PC-3 (cell line): ENCODE data around the gene ZSCAN2.
"Not testable (repeated sequence)": the region's sequence is repeated elsewhere in the genome, so short reads cannot be mapped to it uniquely, and the experiment has no call there.

ENCODE experiments used
- CTCF ChIP-seq: fragments of 300-600 bp; sonication (generic); conservative IDR thresholded peaks from 2 replicates; pipeline ENCODE4 v1.5.1; 2017; ENCODE audit warnings: antibody characterized with exemption, low read depth, mild to moderate bottlenecking, low read length
- EZH2 ChIP-seq: fragments of 300-600 bp; sonication (generic); IDR thresholded peaks from one replicate; pipeline ENCODE4 v1.6.1; 2017; ENCODE audit warnings: antibody characterized with exemption, mild to moderate bottlenecking, low read length; ENCODE audit not compliant: unreplicated experiment
- EZH2phosphoT487 ChIP-seq: fragments of 300-600 bp; sonication (generic); IDR thresholded peaks from 2 replicates; pipeline ENCODE4 v1.6.1; 2018; ENCODE audit warnings: mild to moderate bottlenecking, antibody characterized with exemption, low read length, borderline replicate concordance

- TF ChIP-seq CTCF, EZH2, EZH2phosphoT487: not testable (repeated sequence)
These were observed 44.1 kb upstream of the ZSCAN2 start for GRCh38 chr15:84556690-84557089.
